Kidney tubule cell (primary cell): ENCODE data around the gene AGBL1.
"Not testable (repeated sequence)": the region's sequence is repeated elsewhere in the genome, so short reads cannot be mapped to it uniquely, and the experiment has no call there.

Experiments
- DNase-seq: peaks from one replicate; pipeline ENCODE4 v3.0.0-alpha.2; 2018; ENCODE audit warnings: low spot score

The AGBL1 gene

DNA sequence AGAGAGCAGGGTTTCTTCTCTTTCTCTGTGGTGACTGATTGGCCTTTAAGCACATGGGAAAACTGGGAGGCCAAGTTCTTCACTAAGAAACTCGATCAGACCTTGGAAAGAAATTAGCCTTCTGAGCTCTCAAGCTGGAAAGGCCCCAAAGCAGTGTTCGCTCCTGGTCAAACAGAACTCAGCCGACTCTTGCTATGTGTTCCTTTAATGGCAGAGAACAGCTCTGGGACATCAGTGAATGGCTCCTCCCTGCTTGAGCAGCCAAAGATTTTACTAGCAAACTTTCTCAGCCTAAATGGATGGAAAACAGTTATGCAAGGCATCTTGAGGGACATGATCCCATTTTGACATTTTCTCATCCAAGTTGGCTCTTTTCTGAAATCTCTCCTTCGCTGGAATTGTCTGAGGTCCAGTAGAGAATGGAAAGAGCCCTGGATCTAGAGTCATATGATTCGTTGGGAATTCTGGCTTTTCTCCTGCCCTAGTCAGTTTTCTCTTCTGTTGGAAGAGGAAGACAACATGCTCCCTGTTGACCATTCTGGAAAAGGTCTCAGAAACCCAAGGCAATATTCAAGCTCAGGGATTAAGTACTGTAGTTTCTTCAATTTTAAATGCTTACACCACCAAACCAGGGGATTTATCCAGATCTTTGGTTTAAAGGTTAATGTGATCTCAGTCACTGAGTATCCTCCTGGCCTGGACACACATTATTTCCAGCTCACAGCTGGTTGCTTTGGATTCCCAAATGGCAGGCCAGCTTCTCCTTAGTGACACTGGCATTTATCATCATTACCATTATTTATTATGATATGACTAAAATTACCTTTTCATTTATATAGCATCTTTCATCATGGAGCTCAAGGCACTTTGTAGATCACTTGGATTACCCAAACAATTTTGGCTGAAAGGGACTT, 319.6 kb downstream of the AGBL1 start:
- DNase-seq = no peak

DNA sequence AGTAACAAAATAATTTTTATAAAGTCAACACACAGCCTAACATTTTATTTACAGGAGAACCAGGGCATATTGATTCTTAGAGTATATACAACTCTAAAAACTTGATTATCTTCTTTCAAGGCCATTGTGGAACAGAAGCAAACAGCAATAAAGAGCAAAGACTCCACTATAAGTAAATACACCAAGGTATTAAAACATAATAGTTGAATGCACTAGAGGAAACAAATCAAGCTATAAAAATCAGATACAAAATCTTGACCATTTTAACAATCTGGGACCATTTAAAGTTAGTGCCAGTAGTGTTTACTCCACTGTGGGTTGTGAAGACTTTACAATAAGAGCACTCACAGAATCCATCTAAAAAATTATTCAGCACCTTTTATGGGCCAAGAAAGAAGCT, 323.6 kb downstream of the AGBL1 start:
- no peak for DNase-seq

DNA sequence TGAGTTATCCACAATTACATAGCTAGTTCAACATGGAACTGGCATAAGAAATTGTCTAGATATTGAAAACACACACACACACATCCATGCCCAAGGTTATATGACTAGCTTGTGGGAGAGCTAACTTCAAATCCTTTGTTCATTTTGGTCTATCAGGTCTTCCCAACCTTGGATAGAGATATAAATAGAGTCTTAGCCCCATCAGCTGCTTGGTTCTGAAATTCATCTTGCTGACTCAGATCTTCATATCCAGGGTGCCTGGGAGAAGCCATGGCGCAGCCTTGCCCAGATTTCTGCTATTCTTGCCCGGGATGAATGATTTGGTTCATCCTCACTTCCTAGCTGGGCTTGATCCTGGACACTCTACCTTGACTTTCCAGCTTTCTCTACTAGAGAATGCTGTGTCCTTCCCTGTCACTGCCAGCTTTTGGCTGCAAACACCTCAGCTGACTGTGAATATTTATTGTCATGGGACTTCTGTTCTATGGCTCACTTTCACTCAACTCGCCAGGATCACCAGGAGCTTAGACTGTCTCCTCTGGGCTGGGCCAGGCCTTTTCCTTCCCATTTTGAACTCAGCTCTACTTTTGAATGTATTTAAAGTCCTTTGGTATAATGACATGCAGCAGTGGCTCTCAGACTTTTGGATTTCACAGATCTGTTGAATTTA, 324.4 kb downstream of the AGBL1 start:
- DNase-seq = no peak

DNA sequence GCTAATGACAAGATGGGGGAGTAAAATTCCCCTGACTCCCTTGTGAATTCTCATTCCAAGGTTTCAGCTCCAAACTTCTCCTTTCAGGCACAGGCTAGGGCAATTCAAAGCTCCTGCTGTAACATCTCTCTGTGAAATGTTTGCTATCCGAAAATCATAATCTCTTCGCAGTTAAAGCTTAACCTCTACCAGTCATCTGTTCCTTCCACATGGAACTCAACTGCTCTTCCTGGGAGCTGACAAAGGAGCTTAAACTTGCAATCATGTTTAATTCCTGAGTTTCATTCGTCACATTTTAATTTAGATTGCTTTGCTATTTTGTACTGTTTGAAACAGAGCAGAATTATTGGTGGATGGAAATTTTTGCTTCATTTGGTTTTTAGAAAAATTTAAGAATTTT, 328.6 kb downstream of the AGBL1 start:
- DNase-seq = no peak

DNA sequence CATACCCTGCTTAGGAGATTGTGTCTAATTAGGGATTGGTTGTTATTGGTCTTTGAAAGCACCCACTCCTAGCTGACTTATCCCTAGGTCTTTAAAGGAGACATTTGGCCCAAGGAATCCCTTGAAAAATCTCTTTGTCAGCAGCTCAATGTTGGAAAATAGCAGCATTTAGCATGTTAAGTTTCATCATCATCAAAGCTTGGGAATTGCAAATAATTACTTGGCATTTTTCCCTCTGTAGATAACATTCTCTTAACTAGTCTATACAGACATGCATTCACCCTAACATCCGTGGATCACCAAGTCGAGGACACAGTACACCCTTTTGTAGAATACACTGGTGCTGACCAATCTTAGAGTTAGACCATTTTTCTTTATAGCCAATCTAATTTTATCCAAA, 332.2 kb downstream of the AGBL1 start:
- no peak for DNase-seq

DNA sequence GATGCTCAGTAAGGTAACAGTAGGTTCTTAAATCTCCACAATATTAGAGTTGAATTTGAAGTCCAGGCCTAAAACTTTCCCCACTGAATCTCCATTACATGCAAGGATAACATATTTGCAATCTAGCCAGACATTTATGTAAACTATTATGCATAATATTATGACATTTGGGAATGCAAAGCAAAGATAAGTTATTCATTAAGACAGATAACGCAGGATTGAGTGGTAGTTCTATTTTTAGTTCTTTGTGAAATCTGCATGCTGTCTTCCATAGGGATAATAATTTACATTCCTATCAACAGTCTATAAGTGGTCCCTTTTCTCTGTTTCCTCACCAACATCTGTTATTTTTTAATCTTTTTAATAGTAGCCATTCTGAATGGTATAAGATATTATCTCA, 333.5 kb downstream of the AGBL1 start:
- DNase-seq = no peak

DNA sequence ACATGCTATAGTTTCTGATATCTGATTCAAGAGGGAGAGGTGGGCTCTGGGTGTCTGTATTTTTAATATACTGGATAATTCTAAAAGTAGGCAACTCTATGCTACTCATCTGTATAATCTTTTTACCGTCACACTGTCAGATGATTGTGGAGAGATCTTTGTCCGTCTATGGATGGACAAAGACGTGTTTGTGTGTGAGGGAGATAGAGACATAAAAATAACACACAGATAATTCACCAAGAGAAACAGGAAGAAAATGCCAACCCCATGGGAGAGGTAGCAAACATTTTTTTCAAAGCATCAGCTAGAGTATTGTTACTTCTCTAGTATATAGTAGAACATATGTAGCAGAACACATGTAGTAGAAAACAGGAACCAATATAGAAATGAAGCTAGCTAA, 346.1 kb downstream of the AGBL1 start:
- no peak for DNase-seq

DNA sequence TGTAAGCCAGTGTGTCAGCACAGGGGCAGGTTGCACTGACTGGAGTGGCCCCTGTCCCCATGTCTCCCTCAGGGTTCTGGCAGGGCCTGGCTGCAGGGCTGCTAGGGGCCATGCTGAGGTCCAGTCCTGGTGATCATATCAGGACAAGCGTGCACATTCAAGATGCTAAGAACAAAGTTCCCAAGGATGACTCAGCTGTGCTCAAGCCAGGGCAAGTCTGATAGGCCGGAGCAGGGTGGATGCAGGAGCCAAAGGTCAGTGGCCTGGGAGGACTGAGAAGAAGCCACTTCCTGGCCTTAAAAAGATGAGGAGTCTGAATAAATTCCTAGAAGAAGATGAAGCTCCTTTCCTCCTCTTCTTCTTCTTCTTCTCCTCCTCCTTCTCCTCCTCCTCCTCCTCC, 353.2 kb downstream of the AGBL1 start:
- DNase-seq = no peak

DNA sequence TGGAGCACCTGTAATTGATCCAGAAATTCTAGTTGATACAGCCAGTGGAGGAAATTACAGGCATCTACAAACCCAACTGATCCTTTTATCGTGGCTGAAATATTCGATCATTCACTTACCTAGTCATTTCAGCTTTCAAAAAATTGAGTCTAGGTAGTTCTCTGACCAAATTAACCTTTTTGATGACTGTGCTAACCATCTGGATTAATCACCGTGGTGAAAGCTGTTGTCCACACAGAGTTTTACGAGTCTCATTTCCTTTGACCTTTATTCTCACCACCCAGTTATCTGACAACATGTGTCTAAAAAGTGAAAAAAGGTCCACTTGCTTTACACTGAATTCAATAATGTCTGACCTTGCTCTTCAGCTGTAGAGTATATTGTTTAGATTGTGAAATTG, 354.3 kb downstream of the AGBL1 start:
- no peak for DNase-seq

DNA sequence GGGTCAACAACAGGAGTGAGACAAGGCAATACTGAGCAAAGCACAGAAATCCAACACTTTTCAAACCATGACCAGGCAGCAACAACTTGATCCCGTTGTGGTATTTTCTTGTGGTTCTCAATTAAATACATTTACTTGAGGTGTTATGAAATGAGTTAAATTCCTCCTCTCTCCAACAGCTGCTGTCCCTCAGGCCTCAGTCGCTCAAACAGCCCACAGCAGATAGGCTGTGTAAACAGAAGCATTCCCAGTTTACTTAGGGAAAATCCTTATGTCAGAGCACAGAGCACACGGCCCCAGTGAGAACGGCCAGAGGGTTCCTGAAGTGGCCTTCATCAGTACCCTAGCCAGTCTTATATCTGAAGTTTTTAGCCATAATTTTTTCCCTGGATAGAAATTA, 359.9 kb downstream of the AGBL1 start:
- DNase-seq = no peak

DNA sequence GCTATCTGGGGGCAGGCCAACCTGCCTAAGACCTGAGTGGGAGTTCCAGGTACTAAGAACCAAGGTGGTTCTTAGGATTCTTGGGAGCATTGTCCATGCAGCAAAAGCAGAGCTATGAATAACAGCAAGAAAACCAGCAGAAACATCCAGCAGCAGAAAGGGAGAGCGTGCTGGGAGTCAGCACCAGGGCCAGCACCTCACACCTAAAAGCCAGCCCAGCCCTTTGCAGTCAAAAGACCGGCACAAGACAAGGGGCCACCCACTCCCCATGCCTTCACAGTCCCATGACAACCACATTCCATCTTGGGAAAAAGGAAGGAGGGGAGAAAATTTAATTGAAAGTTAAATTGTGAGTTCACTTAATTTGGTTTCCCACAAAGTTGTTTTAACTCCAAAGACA, 364.9 kb downstream of the AGBL1 start:
- no peak for DNase-seq

DNA sequence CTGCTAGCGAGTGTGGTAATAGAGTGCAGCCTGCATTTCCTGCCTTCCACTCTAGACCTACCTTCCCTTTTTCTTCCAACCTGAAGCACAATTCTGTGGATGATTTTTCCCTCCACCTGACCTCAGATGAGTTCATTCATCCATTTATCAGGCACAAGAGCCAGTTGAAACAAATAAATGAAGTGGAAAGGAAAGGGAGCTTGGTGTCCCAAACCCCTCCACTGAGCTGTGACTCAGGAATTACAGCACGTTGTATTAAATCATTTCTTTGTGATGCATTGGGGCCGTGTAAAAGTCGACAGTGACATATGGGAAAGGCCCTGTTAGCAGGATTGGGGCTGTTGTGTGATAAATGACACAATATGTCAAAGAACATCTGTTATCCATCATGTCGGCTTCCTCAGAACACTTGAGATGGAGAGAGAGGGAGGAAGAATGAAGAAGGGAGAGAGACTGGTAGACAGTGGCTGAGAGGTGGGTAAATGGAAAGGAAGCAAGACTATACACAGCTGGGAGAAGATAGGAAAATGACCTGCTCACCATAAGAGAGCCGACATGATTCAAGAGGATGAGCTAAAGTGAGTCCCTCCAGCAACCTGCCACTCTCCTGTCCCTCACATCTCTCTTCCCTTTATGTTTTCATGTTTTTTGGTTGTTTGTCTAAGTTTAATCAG, 366.0 kb downstream of the AGBL1 start:
- no peak for DNase-seq

DNA sequence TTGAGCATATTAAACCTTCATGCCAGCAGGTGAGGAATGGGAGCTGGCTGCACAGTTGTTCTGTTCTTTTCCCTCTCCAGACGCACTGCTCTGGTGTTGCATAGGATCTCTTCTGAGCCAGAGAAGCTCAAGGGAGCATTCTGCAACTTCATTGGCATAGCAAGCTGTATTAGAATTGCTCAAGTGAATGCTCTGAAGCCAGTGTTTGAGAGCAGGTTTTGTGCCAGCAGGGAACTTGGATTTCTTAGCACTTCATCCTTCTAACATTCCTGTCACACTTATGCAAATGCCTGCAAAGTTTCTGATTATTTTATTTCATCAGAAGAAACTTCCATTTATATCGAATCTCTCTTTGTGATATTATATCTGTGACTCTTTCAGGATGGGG, 366.6 kb downstream of the AGBL1 start:
- no peak for DNase-seq

DNA sequence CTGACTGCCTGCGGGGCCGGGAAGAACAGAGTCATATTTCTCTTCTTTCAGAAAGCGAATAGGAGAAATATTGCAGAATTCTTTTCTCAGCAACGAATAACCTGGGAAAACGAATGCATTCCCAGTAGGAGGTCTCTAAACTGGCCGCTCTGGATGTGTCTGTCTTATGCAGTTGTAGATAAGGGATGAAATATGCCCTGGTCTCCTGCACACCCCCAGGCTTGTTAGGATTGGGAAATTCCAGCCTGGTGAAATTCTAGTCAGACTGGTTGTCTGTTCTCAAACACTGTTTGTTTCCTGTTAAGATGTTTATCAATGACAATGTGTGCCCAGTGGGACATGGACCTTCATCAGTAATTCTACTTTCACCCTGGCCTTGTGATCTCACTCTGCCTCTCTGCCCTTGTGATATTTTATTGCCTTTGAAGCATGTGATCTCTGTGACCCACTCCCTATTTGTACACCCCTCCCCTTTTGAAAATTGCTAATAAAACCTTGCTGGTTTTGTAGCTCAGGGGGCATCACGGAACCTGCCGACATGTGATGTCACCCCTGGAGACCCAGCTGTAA, 385.9 kb downstream of the AGBL1 start:
- not testable (repeated sequence) for DNase-seq

DNA sequence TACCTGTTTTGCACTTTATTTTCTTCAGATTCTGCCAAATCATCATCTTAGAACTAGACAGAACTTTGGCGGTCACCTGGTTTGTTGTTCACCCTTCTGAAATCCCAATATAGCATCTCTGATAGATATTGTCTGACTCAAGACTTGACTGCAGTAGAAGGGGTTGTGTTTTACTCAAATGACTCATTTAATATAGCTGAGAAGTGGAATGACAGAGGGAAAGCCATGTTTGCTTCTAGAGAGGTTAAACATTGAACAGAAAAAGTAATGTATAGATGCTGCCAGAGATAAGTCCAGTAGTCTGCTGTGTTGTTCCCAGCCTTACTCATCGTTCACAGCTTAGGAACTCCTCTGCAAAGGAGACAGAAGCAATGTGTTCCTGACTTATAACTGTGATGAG, 402.0 kb downstream of the AGBL1 start:
- no peak for DNase-seq

DNA sequence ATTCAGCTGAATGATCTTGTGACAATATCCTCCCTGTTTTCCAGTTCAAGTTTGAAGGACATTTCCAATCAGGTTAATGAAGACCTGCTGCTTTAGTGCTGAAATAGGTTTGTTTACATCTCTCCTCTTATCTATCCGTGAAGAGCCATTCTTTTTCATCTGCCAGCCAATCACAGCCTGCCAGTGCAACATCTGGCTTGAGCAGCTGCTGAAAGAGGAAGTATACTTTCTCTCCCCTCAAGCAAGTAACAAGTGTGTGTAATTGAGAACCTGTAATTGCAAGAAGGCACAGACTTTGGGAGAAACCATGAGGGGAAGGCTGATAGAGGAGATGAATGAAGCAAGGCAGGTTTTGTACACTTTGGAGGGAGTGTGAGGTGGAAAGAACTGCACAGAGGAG, 404.3 kb downstream of the AGBL1 start:
- DNase-seq = no peak

DNA sequence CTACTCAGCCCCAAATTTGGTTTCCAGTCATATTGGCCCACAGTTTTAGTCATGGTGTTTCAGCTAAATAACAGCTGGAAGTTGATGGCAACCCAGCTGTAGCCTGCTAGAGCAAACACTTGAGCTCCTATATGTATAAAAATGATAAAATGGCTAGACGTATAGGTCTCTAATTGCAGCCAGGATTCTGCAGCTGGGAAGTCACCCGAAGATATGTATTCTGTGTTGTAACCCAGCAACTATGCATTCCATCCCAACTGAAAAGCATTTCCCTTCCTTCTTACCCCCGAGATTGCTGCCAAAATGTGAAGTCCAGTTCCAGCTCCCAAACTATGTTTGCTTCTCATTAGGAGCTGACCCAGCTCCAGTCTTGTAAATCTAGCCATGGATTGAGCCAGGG, 408.4 kb downstream of the AGBL1 start:
- no peak for DNase-seq

DNA sequence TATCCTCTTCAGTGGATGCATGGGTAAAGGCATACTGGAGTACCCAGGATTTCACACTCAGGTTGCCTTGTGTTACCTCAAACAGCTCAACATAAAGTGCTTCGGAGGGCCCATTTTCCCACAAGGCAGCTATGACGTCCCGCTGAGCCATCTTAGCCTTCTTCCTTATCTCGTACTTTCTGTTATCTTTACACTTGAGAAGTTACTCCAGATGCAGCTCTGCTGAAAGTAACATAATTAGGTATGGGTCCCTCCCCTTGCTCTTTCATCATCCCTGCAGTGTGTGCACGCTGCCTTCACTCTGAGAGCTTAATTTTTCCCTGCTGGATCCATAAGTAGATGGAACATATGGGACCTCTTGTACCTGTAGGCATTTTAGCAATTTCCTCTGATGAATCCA, 410.3 kb downstream of the AGBL1 start:
- DNase-seq = no peak

DNA sequence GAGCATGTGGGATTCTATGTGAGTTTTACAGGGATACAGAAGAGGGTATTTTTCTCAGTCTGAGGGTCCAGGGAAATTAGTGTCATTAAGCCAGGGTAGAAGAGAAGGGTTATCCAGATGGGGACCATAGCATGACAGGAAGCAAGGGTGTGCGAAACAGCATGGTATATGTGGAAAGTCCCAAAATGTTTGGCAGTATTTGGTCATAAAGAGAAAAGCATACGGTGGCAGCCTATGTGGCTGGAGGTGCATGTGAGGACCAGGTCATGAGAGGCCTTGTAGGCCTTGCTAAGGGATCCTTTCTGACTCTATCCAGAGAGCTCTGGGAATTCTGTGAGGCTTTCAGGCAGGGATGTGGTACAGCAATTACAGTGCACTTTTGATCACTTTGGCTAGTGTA, 411.4 kb downstream of the AGBL1 start:
- DNase-seq = no peak

DNA sequence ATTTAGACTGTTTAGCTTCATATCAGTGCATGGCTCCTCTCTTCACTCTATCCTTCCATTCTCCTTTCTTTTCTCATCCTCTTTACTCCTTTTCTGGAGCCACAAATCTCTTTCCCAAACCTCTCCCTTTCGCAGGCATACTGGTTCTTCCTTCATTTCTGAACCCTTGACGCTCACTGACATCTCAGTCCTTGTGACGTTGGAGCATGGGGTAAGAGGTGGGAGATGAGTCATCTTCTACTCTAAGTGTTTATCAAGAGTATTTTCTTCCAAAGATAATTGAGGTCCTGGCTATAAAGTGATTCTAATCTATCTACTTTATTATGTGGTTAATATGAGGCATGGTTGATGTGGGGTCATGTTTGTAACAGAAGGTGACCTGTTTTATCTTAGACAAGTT, 414.2 kb downstream of the AGBL1 start:
- DNase-seq = no peak

DNA sequence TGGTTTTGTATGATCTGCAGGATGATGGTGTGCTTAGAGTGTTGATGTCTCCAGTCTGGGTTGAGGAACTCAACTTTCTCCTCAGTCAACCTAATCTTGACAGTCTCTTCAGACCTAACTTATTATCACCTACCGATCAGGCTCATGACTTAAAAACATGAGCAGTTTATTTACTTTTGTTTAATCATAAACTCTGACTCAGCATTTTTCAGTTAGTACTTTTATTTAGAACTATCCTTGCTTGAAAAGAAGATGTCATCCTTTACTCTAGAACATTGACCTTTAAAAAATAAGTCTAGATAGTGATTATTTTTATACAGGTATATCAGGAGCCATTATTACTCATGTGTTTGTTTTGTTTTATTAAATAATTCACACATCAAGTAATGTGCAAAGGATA, 414.8 kb downstream of the AGBL1 start:
- DNase-seq = no peak

DNA sequence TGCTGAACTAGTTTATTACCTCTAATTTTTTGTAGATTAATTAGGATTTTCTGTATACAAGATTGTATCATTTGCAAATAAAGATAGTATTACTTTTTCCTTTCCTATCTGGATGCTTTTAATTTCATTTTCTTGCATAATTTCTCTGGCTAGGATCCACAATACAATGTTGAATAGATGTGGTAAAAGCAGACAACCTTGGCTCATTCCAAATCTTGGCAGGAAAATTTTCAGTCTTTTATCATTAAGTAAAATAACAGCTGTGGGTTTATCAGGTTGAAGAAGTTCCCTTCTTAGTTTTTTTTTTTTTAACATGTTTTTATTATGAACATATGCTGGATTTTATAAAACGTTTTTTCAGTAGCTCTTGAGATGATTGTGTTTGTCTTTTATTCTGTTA, 422.6 kb downstream of the AGBL1 start:
- no peak for DNase-seq

DNA sequence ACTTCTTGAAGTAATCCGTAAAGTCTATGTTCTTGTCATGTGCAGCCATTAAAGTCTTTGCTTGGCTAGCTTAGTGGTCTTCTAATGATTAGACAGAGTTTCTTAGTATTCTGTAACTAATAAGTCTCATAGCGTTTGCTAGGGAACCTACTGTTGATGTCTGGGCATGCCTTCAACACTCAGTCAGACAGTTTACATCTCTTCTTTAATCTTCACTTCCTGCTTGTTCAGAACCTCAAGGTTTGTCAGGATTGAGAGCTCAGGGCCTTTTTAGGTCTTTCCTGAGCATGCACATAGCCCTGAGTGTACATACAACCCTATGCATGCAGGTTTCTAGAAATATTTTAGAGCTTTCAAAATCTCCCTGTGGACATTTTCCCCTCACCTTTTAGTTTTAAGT, 426.3 kb downstream of the AGBL1 start:
- no peak for DNase-seq
